ENCODE measurements around the gene ZNF460. TPM values are rescaled to one million over a fixed set of nuclear protein-coding genes. Genes with fewer than 3 reads are reported as not detected.

The ZNF460 gene
- total and polyA plus RNA-seq, 2 of the 13 experiments (the other 11 are each of a cell fraction or from before 2014, with no cell fraction given) = 14.5 to 44.8 TPM

GRCh38 chr19:57290970-57291369, 10.7 kb downstream of the ZNF460 start:
- Histone ChIP-seq H2AFZ (ENCODE audit: low read length) (no peak overlapping the region), H3K27me3 (ENCODE audit: control insufficient read depth in 1 of 2, insufficient read depth in 2 of 2, low read length in 2 of 2) (no peaks in the 10 kb centered on the region), H3K9me3 (ENCODE audit: low read length) (no peaks in the 10 kb centered on the region), H3K4me3 (replicated peaks in 1 of 3; ENCODE audit: insufficient read depth in 1 of 3, low read depth in 2 of 3, low read length in 3 of 3) (no peak overlapping the region), H4K20me1 (ENCODE audit: insufficient read depth, low read length) (peaks cover 22% of the 10 kb centered on the region), H3K27ac (ENCODE audit: extremely low read length, insufficient read depth, low read length) (no peak overlapping the region), H3K4me2 (ENCODE audit: low read depth, low read length) (no peak overlapping the region), H3K4me1 (ENCODE audit: insufficient read depth, low read length) (no peaks in the 10 kb centered on the region), H3K9ac (ENCODE audit: insufficient read depth, low read depth, low read length) (no peak overlapping the region), H3K36me3 (replicated peaks in 1 of 2; ENCODE audit: control insufficient read depth in 1 of 2, insufficient read depth in 2 of 2, low read length in 2 of 2) (peaks cover 19 to 88% of the 10 kb centered on the region in 2 experiments), H3K79me2 (ENCODE audit: insufficient read depth, low read length) (peaks cover 60% of the 10 kb centered on the region)
- 0 out of 2 replicates have a peak, but pooled peaks have one; percentile 19 for TF ChIP-seq RBFOX2 (IDR thresholded peaks at IDR 0.05; ENCODE audit: low read depth, low read length)
- TF ChIP-seq ZNF318 (CRISPR knock-in tag; IDR thresholded peaks at IDR 0.05) = no peak
- TF ChIP-seq NBN (conservative IDR thresholded peaks at IDR 0.05) = no peak
- TF ChIP-seq ZBTB33 (CRISPR knock-in tag; IDR thresholded peaks at IDR 0.05) = peak; percentile 87
- TF ChIP-seq DZIP1 (CRISPR knock-in tag; IDR thresholded peaks at IDR 0.05) = no peak
- no peak for TF ChIP-seq ZNF276 (CRISPR knock-in tag; IDR thresholded peaks at IDR 0.05; ENCODE audit: low read depth)
- ChIA-PET POLR2A (no interaction called here), CTCF (ENCODE audit: low intra/inter-chr PET ratio, low total read pairs) (no interaction called here)
- 93% methylated on average over 11 of the region's 11 CpGs for WGBS (ENCODE audit: low lambda C conversion rate)
- intact Hi-C loops (cut with micrococcal nuclease; ENCODE audit: unreplicated experiment) = no loop called here
- DNase-seq (ENCODE audit: low spot score) = no peak
- FAIRE-seq = no peak
- in situ Hi-C loops (cut with HindIII; ENCODE audit: extremely low pct_ligation_motif_present, low pct_unique_long_range_greater_than_20kb) = no loop called here
- ATAC-seq = no peak
- no TSS peak for BruUV-seq (replicated peaks)
